ENCODE results near the gene BCAM.
"Not testable (repeated sequence)": the region's sequence is repeated elsewhere in the genome, so short reads cannot be mapped to it uniquely, and the experiment has no call there.

BCAM gene

DNA sequence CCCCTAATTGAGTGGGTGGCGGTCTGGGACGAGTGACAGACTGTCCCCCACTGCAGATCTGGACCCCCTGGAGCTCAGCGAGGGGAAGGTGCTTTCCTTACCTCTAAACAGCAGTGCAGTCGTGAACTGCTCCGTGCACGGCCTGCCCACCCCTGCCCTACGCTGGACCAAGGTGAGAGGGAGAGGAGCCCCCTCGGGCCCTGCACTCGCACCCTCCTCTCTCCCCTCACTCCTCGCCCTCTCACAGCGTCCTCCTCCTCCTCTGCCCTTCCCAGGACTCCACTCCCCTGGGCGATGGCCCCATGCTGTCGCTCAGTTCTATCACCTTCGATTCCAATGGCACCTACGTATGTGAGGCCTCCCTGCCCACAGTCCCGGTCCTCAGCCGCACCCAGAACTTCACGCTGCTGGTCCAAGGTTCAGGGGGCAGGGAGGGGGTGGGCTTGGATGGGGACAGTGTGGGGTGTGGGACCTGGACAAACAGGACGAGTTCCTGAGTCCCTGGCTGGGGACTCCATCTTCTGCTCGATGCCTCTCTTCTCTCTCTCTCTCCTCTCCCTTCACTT lies 9.6 kb downstream of the BCAM start:
- DNase-seq = no peak

DNA sequence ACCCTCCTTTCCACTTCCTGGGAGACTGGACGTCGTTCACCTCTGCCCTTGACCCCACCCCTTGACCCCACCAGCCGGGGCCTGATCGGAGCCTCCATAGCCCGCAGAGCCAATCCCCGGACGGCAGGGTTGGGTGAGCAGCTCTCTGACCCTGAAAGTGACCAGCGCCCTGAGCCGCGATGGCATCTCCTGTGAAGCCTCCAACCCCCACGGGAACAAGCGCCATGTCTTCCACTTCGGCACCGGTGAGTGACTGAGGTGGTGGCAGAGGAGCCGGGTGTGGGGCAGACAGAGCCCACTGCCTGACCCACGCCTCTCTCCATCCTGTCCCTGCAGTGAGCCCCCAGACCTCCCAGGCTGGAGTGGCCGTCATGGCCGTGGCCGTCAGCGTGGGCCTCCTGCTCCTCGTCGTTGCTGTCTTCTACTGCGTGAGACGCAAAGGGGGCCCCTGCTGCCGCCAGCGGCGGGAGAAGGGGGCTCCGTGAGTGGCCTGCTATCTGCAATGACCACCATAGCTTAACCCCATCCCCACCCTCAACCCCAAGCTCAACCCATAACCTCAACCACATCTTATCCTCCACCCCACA lies 10.4 kb downstream of the BCAM start:
- no peak for DNase-seq

DNA sequence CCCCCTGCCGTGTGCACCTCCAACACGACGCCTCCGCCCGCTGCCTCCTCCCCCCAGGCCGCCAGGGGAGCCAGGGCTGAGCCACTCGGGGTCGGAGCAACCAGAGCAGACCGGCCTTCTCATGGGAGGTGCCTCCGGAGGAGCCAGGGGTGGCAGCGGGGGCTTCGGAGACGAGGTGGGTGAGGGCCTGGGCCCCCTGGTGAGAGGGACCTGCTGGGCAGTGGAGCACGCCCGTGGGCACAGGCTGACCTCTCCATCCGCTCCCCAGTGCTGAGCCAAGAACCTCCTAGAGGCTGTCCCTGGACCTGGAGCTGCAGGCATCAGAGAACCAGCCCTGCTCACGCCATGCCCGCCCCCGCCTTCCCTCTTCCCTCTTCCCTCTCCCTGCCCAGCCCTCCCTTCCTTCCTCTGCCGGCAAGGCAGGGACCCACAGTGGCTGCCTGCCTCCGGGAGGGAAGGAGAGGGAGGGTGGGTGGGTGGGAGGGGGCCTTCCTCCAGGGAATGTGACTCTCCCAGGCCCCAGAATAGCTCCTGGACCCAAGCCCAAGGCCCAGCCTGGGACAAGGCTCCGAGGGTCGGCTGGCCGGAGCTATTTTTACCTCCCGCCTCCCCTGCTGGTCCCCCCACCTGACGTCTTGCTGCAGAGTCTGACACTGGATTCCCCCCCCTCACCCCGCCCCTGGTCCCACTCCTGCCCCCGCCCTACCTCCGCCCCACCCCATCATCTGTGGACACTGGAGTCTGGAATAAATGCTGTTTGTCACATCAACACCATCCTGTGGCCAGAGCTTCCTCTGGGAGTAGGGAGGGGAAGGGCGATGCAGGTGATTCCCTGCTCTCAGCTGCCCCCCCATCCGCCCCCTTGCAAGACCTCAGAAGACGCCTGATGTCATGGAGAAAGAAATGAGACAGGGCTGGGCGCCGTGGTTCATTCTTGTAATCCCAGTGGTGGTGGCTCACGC lies 12.0 kb downstream of the BCAM start:
- no peak for DNase-seq

DNA sequence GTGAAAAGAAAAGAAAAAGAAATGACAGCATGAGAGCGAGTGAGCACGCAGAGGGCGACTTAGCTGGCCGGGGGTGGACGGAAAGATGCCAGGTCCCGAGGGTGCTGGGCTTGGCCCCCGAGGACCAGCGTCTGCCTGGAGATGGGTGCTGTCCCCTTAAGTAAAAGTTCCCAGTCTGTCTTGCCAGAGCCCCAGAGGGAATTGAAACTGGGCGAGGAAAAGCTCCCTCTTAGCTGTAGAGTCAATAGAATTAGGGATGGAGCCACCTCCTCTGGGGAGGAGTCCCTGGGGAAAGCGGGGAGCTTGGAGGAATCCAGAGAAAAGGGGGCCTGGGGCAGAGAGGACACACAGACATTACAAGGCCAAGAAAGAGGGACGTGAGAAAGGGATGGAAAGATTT lies 13.3 kb downstream of the BCAM start:
- no peak for DNase-seq

DNA sequence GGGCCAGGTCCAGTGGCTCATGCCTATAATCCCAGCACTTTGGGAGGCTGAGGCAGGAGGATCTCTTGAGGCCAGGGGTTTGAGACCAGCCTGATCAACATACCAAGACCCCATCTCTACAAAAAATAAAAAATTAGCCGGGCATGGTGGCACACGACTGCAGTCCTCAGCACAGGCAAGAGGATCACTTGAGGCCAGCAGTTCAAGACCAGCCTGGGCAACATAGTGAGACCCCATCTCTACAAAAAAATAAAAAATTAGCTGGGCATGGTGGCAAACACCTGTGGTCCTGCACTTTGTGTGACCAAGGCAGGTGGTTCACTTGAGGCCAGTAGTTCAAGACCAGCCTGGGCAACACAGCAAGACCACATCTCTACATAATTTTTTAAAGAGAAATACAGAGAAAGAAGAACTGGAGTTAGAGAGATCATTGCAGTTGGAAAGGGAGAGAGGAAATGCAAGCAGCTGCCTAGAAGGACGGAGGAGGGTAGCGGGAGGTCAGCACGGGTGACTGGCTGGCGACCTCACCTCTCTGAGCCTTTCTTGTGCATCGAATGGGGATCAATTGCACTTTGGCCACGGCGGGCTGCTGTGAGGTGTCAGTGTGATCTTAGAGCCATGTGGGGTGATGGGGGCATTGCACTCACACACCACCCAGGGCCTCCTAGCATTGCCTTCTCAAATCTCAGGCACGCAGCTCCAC lies 13.9 kb downstream of the BCAM start:
- no peak for DNase-seq

DNA sequence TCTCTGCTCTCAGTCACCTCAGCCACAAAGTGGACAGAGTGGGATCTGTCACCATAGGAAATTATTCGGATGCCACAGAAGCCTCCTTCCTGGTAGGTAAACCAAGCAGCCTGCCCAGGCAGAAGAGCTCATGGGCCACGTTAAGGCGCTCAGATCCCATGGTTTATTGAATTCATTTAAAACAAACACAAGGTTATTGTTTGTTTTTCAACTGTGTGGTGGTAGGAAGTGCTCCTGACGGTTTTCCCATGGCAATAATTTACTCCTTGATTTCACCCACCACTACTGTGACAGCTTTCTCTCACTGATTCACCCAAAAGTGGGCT lies 14.4 kb downstream of the BCAM start:
- no peak for DNase-seq

DNA sequence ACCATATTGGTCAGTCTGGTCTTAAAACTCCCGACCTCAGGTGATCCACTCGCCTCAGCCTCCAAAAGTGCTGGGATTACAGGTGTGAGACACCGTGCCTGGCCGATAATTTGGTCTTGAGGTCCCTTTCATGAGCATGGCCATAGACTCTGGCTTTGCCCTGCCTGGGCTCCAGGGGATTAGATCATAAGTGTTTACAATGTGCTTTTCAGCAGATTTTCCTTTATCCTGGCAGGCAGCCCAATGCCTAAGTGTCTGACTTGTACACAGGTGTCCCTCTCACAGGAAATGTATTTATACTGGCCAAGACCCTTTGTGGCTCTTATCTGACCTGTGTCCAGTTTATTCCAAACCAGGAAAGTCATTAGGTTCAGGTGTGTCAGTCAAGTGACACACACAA lies 15.9 kb downstream of the BCAM start:
- DNase-seq = no peak

DNA sequence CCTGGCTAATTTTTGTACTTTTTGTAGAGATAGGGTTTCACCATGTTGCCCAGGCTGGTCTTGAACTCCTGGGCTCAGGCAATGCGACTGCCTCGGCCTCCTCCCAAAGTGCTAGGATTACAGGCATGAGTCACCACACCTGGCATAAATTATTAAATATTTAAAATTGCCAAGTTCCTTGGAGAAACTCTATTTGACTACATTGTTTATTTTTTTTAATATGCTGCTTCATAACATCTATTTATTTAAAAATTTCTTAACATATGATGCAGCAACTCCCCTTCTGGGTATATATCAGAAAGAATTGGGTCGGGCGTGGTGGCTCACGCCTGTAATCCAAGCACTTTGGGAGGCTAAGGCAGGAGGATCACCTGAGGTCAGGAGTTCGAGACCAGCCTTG lies 24.0 kb downstream of the BCAM start:
- not testable (repeated sequence) for DNase-seq

DNA sequence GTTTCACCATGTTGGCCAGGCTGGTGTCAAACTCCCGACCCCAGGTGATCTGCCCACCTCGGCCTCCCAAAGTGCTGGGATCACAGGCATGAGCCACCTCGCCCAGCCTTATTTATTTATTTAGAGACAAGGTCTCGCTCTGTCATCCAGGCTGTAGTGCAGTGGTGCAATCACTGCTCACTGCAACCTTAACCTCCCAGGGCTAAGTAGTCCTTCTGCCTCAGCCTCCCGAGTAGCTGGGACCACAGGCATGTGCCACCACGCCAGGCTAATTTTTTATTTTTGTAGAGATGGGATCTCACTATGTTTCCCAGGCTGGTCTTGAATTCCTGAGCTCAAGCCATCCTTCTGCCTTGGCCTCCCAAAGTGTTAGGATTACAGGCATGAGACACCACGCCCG lies 25.5 kb downstream of the BCAM start:
- DNase-seq = not testable (repeated sequence)

DNA sequence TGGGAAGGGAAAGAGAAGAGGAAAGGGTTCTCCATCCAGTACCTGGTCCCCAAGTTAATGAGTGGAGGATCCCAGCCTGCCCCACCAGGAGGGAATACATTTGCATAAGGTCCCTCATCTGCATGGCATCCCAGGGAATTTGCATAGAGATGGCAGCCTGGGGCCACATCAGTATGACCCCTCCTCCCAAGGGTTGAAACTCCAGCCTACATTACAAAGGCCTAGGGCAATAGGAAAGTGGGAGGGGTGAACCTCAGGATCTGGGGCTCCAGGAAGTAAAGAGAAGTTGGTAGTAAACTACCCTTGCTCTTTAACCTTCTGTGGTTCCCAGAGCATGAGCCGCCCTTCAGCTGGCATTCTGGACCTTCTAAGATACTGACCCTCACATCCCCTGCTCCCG lies 30.4 kb downstream of the BCAM start:
- no peak for DNase-seq

DNA sequence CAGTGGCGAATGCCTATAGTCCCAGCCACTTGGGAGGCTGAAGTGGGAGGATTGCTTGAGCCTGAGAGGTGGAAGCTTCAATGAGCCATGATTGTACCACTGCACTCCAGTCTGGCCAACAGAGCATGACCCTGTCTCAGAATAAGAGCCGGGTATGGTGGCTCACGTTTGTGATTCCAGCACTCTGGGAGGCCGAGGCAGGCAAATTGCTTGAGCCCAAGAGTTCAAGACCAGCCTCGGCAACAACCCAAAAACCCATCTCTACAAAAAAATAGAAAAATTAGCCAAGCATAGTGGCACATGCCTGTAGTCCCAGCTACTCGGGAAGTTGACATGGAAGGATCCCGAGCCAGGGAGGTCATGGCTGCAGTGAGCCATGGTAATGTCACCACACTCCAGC lies 31.9 kb downstream of the BCAM start:
- no peak for DNase-seq

DNA sequence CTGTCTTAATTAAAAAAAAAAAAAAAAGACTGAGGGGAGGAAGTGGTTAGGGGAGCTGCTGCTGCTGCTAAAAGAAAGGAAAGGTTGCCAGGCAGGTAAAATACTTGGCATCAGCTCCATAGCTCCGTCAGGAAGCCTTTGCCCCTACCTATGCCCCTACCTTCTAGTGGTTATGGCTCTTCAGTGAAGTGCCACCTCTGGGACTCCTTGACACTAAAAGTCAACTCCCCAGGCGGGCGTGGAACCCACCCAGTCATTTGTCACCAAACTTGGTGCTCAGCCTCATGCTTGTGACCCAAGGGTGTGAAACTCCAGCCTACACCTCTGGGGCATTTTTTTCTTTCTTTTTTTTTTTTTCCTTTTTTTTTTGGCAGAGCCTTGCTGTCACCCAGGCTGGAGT lies 32.3 kb downstream of the BCAM start:
- no peak for DNase-seq

DNA sequence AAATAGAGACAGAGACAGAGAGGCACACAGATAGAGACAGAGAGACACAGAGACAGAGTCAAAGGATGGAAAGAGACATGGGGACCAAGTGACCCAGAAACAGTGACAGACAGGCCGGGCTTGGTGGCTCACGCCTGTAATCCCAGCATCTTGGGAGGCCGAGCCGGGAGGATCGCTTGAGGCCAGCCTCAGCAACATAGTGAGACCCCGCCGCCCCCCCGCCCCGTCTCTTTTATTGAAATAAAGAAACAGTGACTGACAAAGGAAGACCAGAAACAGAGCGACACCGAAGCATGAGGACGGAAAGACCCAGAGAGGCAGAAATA lies 36.3 kb downstream of the BCAM start:
- DNase-seq = no peak

DNA sequence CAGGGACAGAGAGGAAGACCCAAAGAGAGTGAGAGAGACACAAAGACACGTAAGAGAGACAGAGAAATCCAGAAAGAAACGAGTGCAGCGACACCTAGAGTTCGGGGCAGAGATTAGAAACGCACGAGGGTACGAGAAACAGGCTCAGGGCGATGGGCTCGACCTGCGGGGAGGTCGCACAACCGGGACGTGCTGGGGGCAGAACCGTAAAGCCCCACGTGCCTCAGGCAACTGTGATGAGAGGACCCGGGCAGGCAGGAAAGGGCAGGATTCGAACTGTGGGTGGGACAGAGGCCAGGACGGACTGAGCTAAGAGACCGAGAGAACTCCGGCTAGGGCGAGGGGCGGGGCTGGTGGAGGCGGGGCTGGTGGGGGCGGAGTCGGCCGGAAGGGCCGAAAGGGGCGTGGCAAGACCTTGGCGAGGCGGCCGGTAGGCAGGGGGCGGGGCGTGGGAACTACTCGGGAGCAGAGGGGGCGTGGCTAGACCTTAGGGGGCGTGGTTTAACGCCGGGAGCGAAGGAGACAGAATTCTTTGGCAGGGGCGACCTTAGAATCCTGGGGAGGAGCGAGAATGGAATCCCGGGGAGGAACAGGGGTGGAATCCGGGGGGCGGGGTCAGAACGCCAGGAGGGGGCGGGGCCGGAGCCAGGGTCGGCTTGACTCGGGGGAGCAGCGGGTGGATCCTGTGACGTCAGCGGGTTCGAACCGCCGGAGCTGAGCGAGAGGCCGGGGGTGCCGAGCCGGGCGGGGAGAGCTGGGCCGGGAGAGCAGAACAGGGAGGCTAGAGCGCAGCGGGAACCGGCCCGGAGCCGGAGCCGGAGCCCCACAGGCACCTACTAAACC lies 36.9 kb downstream of the BCAM start, which contains the start of gene NECTIN2:
Gene NECTIN2, plus strand, starts transcription at position 686 of the 843 bp plus-strand sequence. CDS start 229 bp downstream, outside the sequence.
- DNase-seq = peak; percentile 91

DNA sequence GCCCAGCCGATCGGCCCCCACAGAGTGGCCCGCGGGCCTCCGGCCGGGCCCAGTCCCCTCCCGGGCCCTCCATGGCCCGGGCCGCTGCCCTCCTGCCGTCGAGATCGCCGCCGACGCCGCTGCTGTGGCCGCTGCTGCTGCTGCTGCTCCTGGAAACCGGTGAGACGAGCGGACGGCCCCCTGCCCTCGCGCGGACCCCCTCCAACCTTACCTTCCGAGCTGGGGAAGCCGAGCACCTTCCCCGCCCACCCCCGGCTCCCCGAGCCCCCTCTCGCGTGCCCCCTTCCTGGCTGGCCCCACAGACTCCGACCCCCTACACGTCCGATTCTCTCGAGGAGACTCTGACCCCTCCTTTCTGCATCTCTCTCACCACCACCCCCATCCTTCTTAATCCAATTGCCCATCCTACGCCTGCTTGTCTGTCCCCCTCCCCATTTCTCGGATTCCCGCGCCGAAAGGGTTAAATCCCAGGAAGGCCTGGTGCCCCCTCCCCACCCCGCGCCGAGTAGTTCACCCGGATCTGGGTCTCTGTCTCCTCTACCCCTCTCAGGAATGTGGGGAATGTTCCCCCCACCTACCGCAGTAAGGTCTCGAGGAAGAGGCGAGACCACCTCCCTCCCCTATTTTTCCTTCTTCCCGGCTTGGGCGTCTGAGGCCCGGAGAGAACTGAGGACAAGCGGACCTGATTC lies 37.7 kb downstream of the BCAM start:
- peak; percentile 57 for DNase-seq

DNA sequence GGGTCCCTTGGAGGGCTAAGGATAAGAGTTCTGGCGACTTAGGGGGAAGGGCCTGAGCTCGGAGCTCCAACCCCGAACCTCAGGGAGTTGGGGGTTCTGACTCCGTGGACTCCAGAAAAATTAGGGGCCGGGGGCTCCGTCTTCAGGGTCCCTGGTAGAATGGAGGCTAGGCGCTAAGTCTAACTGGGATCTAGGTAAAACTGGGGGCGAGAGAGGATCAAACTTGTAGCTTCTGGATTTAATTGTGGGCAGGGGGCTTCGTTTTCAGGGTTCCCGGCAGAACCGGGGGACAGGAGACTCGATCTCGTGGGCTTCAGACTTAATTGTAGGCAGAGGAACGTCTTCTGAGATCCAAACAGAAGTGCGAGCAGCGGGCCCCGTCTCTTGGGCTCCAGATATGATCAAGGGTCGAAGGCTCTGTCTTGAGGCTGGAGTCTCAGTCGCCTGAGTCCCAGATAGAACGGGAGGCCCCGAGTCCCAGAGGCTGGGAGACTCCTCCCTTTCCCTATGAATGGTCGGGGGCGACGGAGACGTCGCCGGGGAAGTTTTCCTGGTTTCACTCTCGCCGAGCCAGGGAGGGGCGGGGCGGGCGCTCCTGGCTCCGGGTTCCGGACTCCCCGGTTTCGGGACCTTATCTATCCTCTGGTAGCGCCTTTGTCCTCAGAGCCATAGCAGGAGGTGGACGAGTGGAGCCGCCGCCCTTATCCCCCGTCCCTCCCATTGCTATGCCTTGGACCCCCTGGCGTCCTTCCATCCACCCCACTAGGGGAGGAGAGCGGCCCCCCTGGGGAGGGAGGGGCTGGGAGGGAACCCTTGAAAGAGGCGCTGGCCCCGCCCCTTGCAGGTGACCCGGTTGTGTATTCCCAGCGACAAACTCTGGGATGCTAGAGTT lies 38.5 kb downstream of the BCAM start:
- DNase-seq = peak; percentile 60

DNA sequence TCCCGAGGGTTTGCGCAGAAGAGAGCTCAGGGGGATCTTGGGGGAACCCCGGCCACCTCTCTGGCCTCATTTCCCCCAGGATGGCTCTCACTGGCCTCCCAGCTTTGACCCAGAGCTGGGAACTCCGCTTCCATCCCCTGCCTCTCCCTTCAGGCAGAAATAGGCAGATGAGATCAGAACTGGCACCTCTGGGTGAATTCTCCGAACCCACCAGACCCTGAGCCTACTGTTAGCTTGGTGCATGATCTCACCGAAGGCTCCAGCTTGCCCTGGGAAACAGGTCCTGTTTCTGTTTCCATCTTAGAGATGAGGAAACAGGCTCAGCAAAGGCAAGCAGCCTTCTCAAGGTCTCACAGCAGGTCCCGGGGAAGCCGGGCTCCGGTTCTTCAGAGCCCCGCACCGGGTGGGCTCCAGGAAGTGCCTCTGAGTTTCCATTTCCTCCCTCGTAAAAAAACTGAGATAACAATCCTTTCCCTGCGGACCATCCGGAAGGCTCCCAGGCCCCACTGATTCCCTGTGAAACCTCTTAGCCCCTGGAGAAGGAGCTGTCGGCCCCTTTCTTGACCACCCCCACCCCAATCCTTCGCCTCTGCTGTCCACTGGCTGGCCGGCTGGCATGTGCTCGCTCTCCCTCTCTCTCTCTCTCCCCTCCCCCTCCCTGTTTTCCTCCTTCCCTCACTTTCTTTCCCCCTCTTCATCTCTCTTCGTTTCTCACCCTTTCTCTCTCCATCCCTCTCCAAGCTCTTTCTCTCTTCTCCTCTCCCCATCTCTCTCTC lies 39.3 kb downstream of the BCAM start:
- peak; percentile 57 for DNase-seq

DNA sequence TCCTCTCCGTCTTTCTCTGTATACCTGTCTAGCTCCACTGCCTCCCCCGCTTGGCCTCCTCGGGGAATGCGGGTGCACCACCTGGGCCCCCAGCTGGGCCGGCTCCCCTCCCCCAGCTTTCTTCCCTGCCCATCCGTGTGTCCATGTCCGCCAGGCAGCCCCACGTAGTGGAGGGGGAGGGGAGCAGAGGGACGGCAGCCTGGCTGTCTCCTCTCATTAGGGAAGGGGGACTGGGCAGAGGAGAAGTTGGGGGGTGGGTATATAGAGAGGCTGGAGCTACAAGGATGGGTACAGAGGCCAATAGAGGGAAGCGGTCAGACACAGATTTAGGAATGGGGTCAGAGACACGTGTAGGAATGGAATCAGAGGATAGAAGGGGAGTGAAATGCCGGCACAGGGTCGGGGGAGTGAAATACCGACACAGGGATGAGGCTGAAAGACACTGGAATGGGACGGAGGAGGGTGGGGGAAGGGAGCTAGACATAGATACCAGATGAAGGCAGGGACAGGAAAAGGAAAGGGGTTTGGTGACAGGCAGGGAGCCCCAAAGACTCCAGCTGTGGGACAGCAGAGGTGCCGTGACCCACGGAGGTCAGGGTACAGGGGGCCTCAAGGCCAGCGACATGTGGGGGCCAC lies 40.0 kb downstream of the BCAM start:
- no peak for DNase-seq

DNA sequence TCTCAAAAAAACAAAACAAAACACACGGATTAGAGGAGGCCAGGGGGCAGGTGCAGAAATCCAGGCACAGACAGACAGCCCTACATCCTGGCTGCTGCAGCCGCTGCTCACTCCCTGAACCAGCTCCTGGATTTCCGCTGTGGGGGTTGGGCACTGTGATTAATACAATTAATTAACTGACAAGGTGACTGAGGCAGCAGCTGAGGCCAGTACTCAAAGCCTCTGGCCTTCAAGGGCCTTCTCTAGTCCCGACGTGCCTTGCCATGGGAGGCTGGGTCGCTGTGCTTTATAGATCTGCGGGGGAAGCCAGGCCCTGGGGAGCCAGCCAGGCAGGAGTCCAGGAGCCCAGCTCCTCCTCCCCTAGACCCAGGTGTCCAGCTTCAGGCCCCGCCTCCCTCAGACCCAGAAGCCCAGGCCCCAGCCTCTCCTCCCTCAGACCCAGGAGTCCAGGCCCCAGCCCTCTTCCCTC lies 41.8 kb downstream of the BCAM start:
- no peak for DNase-seq

DNA sequence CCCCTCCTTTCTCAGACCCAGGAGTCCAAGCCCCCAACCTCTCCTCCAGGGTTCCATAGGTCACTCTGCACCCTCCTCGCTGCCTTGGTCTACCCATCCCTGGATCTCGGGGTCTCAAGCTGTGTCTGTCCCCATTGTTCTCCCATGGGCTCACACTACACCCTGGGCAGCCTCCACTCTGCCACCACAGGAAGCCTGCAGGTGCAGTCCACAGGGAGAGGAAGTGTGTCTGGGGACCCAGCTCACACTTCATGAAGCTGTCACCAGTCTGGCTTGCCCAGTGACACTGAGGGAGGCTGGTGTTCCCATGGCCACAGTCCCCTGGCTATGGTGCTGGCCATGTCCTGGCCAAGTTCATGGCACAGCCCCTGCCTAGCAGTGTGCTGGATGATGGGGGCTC lies 42.5 kb downstream of the BCAM start:
- DNase-seq = no peak
